Heart right ventricle (tissue), 16 donors: ENCODE measurements around the gene ARMC9. TPM values are rescaled to one million over a fixed set of nuclear protein-coding genes. Genes with fewer than 3 reads are reported as not detected.

Source experiments
- ATAC-seq, 8 donors: fragments of 200-7000 bp; cut with Tn5 transposase; one replicate each; pipeline ENCODE4 v1.9.1; 2020; ENCODE audit warnings: mild to moderate bottlenecking in 8 of 8, moderate library complexity in 8 of 8, moderate number of reproducible peaks in 1 of 8
- DNase-seq, 2 donors: peaks; one replicate each; pipeline ENCODE4 v3.0.0-alpha.2; 2020
- H3K27ac ChIP-seq, 10 donors: fragments of 200-600 bp; sonication (generic) in 2 of 10; one replicate each; pipeline versions ENCODE4 v1.5.0 to v1.8.0; 2020 to 2022; ENCODE audit warnings: mild to moderate bottlenecking in 3 of 10
- H3K27me3 ChIP-seq, 7 donors: fragments of 200-600 bp; one replicate each; pipeline ENCODE4 v1.8.0; 2021 to 2022; ENCODE audit warnings: mild to moderate bottlenecking in 2 of 7
- H3K36me3 ChIP-seq, 9 donors: fragments of 200-600 bp; sonication (generic) in 1 of 9; one replicate each; pipeline versions ENCODE4 v1.5.0 to v1.8.0; 2020 to 2022; ENCODE audit warnings: mild to moderate bottlenecking in 2 of 9
- H3K4me1 ChIP-seq, 9 donors: fragments of 200-600 bp; sonication (generic) in 1 of 9; one replicate each; pipeline versions ENCODE4 v1.5.0 to v1.8.0; 2020 to 2022; ENCODE audit warnings: mild to moderate bottlenecking in 4 of 9
- H3K4me3 ChIP-seq, 10 donors: fragments of 200-600 bp; sonication (generic) in 2 of 10; one replicate each; pipeline versions ENCODE4 v1.5.0 to v1.8.0; 2020 to 2022; ENCODE audit warnings: mild to moderate bottlenecking in 7 of 10, moderate library complexity in 2 of 10
- H3K9me3 ChIP-seq, 11 donors: fragments of 200-600 bp in 10 of 11; sonication (generic) in 2 of 11; one replicate each; pipeline versions ENCODE4 v1.5.0 to v1.8.0; 2013 to 2022; ENCODE audit warnings: mild to moderate bottlenecking in 2 of 11, control low read depth in 1 of 11, moderate library complexity in 1 of 11
- WGBS, 2 donors: extraction: QIAGEN DNeasy Blood & Tissue Kit; methylation state at CpG; one replicate each; pipeline ENCODE4 v1.1.7; 2013; ENCODE audit warnings: inconsistent platforms in 1 of 2; 5-methylcytosine and 5-hydroxymethylcytosine counted together
- intact Hi-C, 10 donors: fragments of 100-400 bp; cut with DNase I; formaldehyde crosslinking; loops; one replicate each; pipeline versions ENCODE4 v1.11.1 to v1.14.2; 2022
- polyA plus RNA-seq, 2 donors: library from polyadenylated mRNA; stranded (reverse); fragments of 200-250 nt; gene quantifications; one replicate each; pipeline ENCODE4 v1.2.3, GENCODE V29; 2013
- total RNA-seq, 10 donors: library from RNA; stranded (reverse); fragmentation: NEBNext Ultra II Directional in 3 of 10; extraction: Animal tissue kit (Norgen Biotek cat#: 25700) in 3 of 10; gene quantifications; one replicate each; pipeline versions ENCODE4 v1.2.1 to v1.2.4, GENCODE V29; 2021 to 2023
- TF ChIP-seq, protein P1 (sequence below), 9 donors: fragments of 200-600 bp; sonication (generic) in 2 of 9; IDR thresholded peaks; one replicate each; pipeline versions ENCODE4 v1.5.0 to v1.8.0; 2021 to 2022; ENCODE audit warnings: antibody characterized with exemption in 9 of 9, mild to moderate bottlenecking in 5 of 9, moderate library complexity in 1 of 9
- donor health status: Arrhythmogenic right ventricular cardiomyopathy.
- donor health status: ischemic (EF 13 %, LVEDD 7.1; RV severe dilation, severe dysfunction).
- donor health status: healthy with polysubstance abuse.
- donor health status: DM: no; HTN: yes; CAD: no.
- donor health status: DM: no; HTN: no; CAD: no.
- donor health status: ischemic (EF 25% LVEDD 6.9; RV normal size, moderate dysfunction).
- donor health status: ischemic (EF 25% LVEDD 5.7; RV mildly dilated, moderate dysfunction).
- donor health status: healthy.
- donor health status: DM: yes; HTN: yes; CAD: no.
- donor health status: Ischemic cardiomyopathy.
- donor health status: ischemic (EF 35%, LVEDD 5.7; RV mildly dilated, moderate dysfunction).
- donor health status: nonischemic (EF 11% LVEDD 7.7; RV severe dilation, severe dysfunction).
- donor health status: DM: yes; HTN: yes; CAD: no.
- donor health status: PGD.
- donor health status: ischemic (EF 29% LVEDD 5.4; RV normal size, mild dysfunction).
- donor health status: nonischemic (EF 23%, LVEDD 6.1; RV moderate dilation, normal function).

ARMC9 gene
- total and polyA plus RNA-seq, 12 donors, result 1.6 to 6.8 (median 2.3) TPM

DNA sequence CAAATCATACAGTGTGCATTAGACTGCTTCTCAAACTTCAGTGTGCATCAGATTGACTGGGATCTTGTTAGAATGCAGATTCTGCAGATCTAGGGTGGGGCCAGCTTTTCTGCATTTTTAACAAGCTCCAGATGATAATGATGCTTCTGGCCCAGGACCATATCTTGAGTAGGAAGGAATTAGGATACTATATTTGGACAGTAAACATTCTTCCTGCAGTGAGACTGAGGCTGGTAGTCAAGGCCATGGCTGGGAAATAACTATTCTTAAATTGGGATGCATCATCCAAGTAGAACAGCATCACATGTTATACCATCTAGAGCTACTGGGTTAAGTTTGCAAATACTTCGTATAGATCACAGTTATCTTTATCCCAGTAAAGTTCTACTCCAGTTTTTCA is 28.4 kb upstream of the ARMC9 start:
- TF ChIP-seq, protein P1, sequence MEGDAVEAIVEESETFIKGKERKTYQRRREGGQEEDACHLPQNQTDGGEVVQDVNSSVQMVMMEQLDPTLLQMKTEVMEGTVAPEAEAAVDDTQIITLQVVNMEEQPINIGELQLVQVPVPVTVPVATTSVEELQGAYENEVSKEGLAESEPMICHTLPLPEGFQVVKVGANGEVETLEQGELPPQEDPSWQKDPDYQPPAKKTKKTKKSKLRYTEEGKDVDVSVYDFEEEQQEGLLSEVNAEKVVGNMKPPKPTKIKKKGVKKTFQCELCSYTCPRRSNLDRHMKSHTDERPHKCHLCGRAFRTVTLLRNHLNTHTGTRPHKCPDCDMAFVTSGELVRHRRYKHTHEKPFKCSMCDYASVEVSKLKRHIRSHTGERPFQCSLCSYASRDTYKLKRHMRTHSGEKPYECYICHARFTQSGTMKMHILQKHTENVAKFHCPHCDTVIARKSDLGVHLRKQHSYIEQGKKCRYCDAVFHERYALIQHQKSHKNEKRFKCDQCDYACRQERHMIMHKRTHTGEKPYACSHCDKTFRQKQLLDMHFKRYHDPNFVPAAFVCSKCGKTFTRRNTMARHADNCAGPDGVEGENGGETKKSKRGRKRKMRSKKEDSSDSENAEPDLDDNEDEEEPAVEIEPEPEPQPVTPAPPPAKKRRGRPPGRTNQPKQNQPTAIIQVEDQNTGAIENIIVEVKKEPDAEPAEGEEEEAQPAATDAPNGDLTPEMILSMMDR (IDR thresholded peaks at IDR 0.05), result no peak
- intact Hi-C loops, result no loop called here
- peaks cover 0 to 83% (median 35%) of the 10 kb centered on the region in 9 donors for H3K36me3 ChIP-seq
- ATAC-seq, result peak in 2 of 8 donors; percentile 30 to 46
- no peaks in the 10 kb centered on the region for H3K27me3 ChIP-seq
- H3K4me3 ChIP-seq, result no peak overlapping the region
- peak overlapping the region in 3 of 10 donors; percentile 0 to 42 (median 33) for H3K27ac ChIP-seq
- H3K4me1 ChIP-seq, result peaks cover 0 to 45% (median 21%) of the 10 kb centered on the region in 9 donors
- WGBS, 2 donors, result 40 to 53% methylated on average over 1 of the region's 1 CpG
- DNase-seq, result no peak
- no peaks in the 10 kb centered on the region for H3K9me3 ChIP-seq

DNA sequence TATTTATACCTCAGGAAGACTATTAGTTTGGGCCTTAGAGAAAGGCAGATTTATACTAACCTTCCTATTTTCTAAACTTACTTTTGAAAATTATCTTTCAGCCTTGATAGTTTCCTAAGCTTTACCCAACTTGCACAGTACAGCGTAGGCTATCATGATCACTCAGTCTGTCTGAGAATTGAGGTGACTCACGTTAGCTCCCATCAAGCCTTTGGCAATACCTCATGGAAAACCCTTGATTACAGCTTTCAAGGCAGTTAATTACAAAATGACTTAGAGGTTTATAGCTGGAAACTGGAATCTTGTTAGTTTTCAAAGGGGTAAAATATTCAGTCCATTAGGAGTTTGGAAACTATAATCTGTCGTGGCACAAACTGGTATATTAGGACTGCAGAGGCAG is 26.4 kb upstream of the ARMC9 start:
- H3K36me3 ChIP-seq, result peaks cover 0 to 75% (median 22%) of the 10 kb centered on the region in 9 donors
- intact Hi-C loops, result no loop called here
- H3K27ac ChIP-seq, result no peak overlapping the region
- 77 to 80% methylated on average over 3 of the region's 3 CpGs for WGBS, 2 donors
- TF ChIP-seq, protein P1 (IDR thresholded peaks at IDR 0.05), result no peak
- ATAC-seq, result no peak
- DNase-seq, result no peak
- H3K4me3 ChIP-seq, result no peak overlapping the region
- H3K27me3 ChIP-seq, result no peaks in the 10 kb centered on the region
- H3K4me1 ChIP-seq, result peaks cover 0 to 45% (median 22%) of the 10 kb centered on the region in 9 donors
- no peaks in the 10 kb centered on the region for H3K9me3 ChIP-seq

GRCh38 chr2:231174211-231174651 is 24.2 kb upstream of the ARMC9 start:
- Histone ChIP-seq H3K27me3 (no peaks in the 10 kb centered on the region), H3K4me1 (peaks cover 0 to 33% (median 19%) of the 10 kb centered on the region in 9 donors), H3K27ac (peak overlapping the region in 2 of 10 donors; percentile 45 to 61), H3K36me3 (peaks cover 0 to 66% (median 15%) of the 10 kb centered on the region in 9 donors), H3K4me3 (no peak overlapping the region), H3K9me3 (no peaks in the 10 kb centered on the region)
- TF ChIP-seq, protein P1 (IDR thresholded peaks at IDR 0.05), result no peak
- no peak for DNase-seq
- peak in 3 of 8 donors; percentile 5 to 54 (median 48) for ATAC-seq
- intact Hi-C loops, result no loop called here
- 27 to 42% methylated on average over 2 of the region's 2 CpGs for WGBS, 2 donors

GRCh38 chr2:231176066-231176465 is 22.4 kb upstream of the ARMC9 start:
- intact Hi-C loops, result no loop called here
- ATAC-seq, result peak in 7 of 8 donors; percentile 34 to 84 (median 65)

More at GRCh38 chr2:231176066-231176465, 22.4 kb upstream of the ARMC9 start:
- Histone ChIP-seq H3K27me3 (no peaks in the 10 kb centered on the region), H3K9me3 (no peaks in the 10 kb centered on the region), H3K4me3 (no peak overlapping the region), H3K4me1 (peaks cover 0 to 36% (median 16%) of the 10 kb centered on the region in 9 donors), H3K27ac (peak overlapping the region in 1 of 10 donors; percentile 5), H3K36me3 (peaks cover 0 to 47% (median 11%) of the 10 kb centered on the region in 9 donors)
- WGBS, 2 donors, result 39 to 52% methylated on average over 2 of the region's 2 CpGs
- TF ChIP-seq, protein P1 (IDR thresholded peaks at IDR 0.05), result no peak
- DNase-seq, result no peak
